NOMO-1 (cell line): ENCODE measurements around the gene FAM217A.
A peak's percentile ranks its signal among the peaks of the same experiment; 100 is the strongest.

Experiments
- DNase-seq, 2 experiments: peaks; one replicate each; lab custom pipeline; 2025; ENCODE audit not compliant: unreplicated experiment in 2 of 2; lab: John Stamatoyannopoulos, UW

FAM217A gene

DNA sequence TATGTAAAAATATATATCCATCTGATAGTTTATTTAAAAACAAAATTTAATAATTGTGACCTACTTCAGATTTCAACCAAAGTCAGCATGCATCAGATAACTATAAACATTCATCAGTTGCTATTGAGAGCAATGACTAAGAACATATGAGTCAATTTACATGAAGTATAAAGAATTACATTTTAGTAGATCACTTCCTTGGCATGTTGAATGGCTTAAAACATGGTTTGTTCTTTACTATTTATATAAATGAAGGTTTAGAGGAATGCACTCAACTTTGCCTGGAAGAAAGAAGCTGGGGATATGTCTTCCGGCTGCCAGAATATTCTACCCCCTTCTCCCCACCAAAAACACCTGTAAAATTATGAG, 6.4 kb upstream of the FAM217A start:
- no peak for DNase-seq

GRCh38 chr6:4084444-4085331, 5.8 kb upstream of the FAM217A start:
- no peak for DNase-seq

GRCh38 chr6:4074478-4075235, 4.3 kb downstream of the FAM217A start:
- DNase-seq = no peak

- no peak for DNase-seq
Measured at GRCh38 chr6:4071330-4071729, 7.6 kb downstream of the FAM217A start.

DNA sequence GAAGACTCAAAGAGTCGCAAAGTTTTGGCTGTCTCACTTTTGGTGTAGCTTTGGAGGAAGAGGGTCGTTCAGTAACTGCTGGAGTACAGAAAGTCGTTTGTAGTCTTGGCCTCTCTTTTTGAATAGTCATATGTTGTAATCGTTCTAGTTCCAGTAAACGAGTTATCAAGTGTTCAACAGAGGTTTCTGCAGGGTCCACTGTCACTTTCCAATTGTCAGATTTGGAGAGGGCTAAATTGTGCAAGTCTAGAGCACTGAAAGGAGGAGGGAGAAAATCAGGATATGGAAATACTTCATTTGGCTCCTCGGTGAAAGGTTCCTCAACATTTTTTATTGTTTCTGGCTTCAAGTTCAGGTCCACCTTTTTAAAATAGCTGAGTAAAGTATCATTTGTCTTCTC, 9.7 kb downstream of the FAM217A start:
- no peak for DNase-seq

DNA sequence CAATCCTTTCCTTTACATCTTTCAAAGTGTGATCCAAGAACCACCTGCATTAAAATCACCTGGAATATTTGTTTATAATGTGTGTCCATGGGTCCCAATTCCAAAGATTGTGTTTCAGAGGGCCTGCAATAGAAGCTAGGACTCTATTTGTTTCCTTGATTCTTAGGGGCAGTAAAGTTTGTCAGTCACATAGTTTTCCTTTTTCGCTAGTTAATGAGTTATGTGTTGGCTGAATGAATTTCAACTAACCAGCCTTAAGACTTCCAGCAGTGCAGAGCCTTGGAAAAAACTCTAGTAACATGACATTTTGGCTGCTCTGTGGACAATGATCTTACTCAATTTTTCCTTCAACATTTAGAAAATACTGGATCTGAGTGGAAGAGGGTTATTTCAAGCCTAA, 11.3 kb downstream of the FAM217A start:
- DNase-seq = no peak

DNA sequence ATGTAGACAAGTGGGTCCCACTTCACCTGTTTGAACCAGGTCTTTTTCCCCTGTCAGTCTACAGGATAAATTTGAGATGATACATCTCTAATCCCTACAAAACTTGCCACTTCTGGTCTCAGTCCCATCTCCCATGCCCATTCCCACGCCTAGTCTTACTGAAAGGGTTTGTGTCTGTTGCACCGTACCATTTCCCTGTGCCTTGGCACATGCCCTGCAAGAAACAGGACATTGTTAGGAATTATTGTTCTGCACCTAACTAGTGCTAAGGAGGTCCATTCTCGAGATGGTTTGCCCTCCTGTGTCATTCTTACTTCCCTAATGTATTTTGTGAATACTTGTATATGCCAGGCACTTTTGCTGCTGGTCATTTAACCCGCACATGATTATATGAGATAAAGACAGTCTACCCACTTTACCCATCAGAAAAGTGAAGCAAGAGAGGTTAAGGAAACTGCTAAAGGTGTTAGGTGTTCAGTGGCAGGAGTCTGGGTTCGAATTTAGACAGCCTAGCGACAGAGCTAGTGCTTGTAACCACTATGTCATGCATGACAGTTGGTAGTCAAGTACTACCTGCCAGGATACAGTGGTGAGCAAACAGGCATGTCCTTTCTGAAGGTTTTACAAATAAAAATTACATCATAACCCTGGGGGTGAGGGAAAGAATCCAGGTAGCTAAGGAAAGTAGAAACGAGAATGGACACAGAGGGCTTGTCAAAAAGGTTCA, 12.7 kb downstream of the FAM217A start:
- no peak for DNase-seq

DNA sequence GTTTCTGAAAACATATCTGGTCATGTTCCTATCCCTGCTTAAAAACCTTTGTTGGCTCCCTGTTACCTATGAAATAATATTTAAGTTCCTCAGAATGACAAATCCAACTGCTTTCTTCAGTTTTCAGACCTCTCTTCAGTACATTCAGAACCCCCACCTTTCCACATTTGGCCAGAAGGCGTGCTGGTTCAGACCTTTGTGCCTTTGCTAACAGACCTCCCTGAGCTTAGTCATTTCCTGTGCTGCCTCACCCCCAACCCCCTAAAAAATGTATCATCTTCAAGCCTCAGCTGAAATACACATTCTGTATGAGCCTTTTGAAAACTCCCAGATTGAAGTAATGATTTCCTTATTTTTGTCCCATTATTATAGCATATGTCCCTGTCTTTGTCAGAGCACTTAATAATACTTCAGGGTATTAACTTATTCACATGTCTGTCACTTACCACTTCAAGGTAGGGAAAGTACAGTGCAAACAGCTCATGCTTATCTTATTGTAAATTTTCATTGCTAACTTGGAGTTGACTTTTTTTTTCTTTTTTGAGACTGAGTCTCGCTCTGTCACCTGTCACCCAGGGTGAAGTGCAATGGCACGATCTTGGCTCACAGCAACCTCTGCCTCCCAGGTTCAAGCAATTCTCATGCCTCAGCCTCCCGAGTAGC, 19.7 kb downstream of the FAM217A start:
- DNase-seq = peak; percentile 25 to 40

DNA sequence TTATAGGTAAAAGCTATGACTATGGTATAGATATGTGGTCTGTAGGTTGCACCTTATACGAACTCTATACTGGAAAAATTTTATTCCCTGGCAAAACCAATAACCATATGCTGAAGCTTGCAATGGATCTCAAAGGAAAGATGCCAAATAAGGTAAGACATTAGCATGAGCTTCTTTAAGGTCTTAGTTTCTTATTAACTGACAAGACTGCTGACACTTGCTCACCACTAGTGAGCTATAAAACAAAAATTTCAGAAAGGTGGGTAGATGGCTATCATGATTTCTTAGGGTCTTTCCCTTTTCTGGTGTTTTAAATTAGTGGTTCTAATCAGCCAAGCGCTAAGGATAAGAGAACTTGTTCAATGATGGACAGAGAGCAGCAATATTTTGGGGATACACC, 21.9 kb downstream of the FAM217A start:
- no peak for DNase-seq

DNA sequence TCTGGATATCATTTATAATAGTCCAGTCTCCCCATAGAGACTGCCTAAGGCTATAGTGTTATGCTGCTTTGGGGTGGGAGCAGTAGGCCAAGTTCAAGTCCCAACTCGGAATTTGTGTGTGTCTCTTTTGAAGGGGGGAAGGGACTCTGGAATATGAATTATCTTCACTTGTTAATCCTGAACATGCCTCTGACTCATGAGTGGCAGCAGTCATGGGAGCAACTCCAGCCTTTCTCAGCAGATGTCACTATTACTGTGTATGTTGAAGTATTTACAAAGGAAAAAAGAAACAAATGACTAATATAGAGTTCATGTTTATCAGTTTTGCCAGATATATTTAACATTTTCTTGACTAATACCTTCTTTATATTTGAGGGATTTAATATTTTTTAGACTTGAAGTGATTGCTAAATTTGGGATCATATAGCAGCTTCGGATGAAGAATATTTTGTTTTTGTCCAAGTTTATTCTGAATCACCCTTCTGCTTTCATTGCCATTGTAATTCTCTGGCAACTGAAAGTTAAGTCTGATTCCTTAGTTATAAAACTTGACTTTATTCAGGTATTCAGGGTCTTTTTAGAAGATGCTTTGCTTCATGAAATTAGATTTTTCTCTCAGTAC, 23.4 kb downstream of the FAM217A start:
- peak in 1 of 2 experiments; percentile 3 for DNase-seq

- DNase-seq = no peak
Measured at GRCh38 chr6:4049246-4049645, 29.7 kb downstream of the FAM217A start.

DNA sequence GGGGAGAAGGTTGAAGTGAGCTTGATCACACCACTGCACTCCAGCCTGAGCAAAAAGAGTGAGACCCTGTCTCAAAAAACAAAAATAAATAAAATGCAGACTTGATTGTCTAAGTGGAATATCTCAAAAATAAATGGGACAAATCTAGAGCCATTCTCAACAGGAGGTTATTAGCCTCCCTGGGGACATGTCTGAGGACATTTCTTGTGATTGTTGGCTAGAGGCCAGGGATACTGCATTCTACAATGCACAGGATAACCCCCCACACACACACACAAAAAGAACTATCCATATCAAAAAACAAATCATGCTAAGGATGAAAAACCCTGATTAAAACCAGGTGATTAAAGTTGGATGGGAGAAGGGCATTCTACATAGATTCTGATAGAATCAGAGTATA, 37.5 kb downstream of the FAM217A start:
- DNase-seq = no peak

DNA sequence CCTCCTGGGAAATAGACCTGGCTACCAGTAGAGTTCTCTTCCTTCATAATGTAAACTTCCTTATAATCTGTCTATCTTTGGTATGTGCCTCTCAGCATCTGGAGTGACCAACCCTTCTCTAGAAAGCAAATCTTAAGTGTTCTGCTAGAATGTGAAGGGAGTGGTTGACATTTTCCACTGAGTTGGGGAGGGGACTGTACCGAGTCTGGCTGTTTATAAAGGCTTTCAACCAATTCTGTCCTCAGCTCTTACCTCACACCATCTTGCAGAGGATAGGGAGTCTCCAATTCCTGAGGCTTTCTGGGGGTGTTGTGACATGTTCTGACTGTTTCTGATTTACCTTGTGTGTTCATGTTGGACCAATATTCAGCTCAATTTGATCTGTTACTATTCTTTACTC, 39.6 kb downstream of the FAM217A start:
- no peak for DNase-seq

DNA sequence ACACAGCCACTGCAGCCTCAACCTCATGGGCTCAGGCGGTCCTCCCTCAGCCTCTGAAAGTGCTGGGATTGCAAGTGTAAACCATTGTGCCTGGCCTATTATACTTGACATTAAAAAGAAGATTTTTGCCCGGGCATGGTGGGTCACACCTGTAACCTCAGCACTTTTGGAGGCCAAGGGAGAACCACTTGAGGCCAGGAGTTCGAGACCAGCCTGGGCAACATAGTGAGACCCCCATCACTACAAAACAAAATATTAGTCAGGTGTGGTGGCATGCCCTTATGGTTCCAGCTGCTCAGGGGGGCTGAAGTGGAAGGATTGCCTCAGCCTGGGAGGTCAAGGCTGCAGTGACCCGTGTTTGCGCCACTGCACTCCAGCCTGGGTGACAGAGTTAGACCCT, 42.4 kb downstream of the FAM217A start:
- no peak for DNase-seq

GRCh38 chr6:4032475-4032874, 46.5 kb downstream of the FAM217A start:
- no peak for DNase-seq

- DNase-seq = no peak
Measured at GRCh38 chr6:4031442-4031841, 47.5 kb downstream of the FAM217A start.

GRCh38 chr6:4030669-4031068, 48.3 kb downstream of the FAM217A start:
- no peak for DNase-seq

- peak in 1 of 2 experiments; percentile 6 for DNase-seq
Measured at GRCh38 chr6:4029687-4030086, 49.2 kb downstream of the FAM217A start.

DNA sequence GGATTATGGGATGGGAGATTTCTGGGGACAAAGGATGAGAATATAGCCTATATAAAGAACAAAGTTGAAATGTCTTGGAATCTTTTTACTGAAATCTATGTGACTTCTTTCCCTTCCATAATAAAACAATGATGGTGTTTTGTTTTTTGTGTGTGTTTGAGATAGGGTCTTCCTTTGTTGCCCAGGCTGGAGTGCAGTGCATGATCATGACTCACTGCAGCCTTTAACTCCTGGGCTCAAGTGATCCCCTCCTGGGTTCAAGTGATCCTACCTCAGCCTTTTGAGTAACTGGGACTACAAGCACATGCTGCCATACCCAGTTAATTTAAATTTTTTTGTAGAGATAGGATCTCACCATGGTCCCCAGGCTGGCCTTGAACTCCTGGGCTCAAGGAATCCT, 50.9 kb downstream of the FAM217A start:
- no peak for DNase-seq

GRCh38 chr6:4025681-4026080, 53.3 kb downstream of the FAM217A start:
- DNase-seq = no peak
